Activated naive CD4-positive, alpha-beta T cell (primary cell): ENCODE data around the gene PSMC3.

ENCODE experiments used
- DNase-seq, 4 experiments: peaks; one replicate each; lab custom pipeline; 2025; lab: John Stamatoyannopoulos, UW

PSMC3 gene

GRCh38 chr11:47426062-47426956 is at the start of gene PSMC3:
Gene PSMC3, minus strand, starts transcription at chr11:47426439. Its CDS starts 160 bp downstream, at chr11:47426279.
- DNase-seq: peak; percentile 97 to 99 (median 98)

GRCh38 chr11:47470671-47471070 is 44.4 kb upstream of the PSMC3 start:
- no peak for DNase-seq

- no peak for DNase-seq
Measured at GRCh38 chr11:47469361-47470179, 43.3 kb upstream of the PSMC3 start.

GRCh38 chr11:47468598-47469214 is 42.5 kb upstream of the PSMC3 start:
- DNase-seq: no peak

GRCh38 chr11:47467357-47467756 is 41.1 kb upstream of the PSMC3 start:
- DNase-seq: no peak

GRCh38 chr11:47466701-47467250 is 40.5 kb upstream of the PSMC3 start:
- DNase-seq: no peak

- no peak for DNase-seq
Measured at GRCh38 chr11:47466201-47466600, 40.0 kb upstream of the PSMC3 start.

- DNase-seq: no peak
Measured at GRCh38 chr11:47464483-47464882, 38.2 kb upstream of the PSMC3 start.

GRCh38 chr11:47461876-47462275 is 35.6 kb upstream of the PSMC3 start:
- DNase-seq: no peak

- no peak for DNase-seq
Measured at GRCh38 chr11:47460571-47461235, 34.5 kb upstream of the PSMC3 start.

- DNase-seq: peak in 2 of 4 experiments; percentile 27 to 41
Measured at GRCh38 chr11:47454258-47454671, 28.0 kb upstream of the PSMC3 start.

- no peak for DNase-seq
Measured at GRCh38 chr11:47453365-47453764, 27.1 kb upstream of the PSMC3 start.

- no peak for DNase-seq
Measured at GRCh38 chr11:47451990-47452389, 25.8 kb upstream of the PSMC3 start.

- DNase-seq: no peak
Measured at GRCh38 chr11:47451436-47451835, 25.2 kb upstream of the PSMC3 start.

- no peak for DNase-seq
Measured at GRCh38 chr11:47449541-47449940, 23.3 kb upstream of the PSMC3 start.

- DNase-seq: no peak
Measured at GRCh38 chr11:47448566-47449427, 22.6 kb upstream of the PSMC3 start, which contains the start of gene RAPSN. Gene RAPSN, minus strand, starts transcription at chr11:47449136. Its CDS starts 172 bp downstream, at chr11:47448964.

GRCh38 chr11:47447906-47448305 is 21.7 kb upstream of the PSMC3 start:
- no peak for DNase-seq

GRCh38 chr11:47446833-47447232 is 20.6 kb upstream of the PSMC3 start:
- DNase-seq: no peak

GRCh38 chr11:47445840-47446239 is 19.6 kb upstream of the PSMC3 start:
- DNase-seq: no peak

GRCh38 chr11:47443817-47444216 is 17.6 kb upstream of the PSMC3 start:
- DNase-seq: no peak
